Astrocyte (in vitro differentiated cells and primary cell): ENCODE measurements around the gene TGFB2. TPM values are rescaled to one million over a fixed set of nuclear protein-coding genes. Genes with fewer than 3 reads are reported as not detected.
A peak's percentile ranks its signal among the peaks of the same experiment; 100 is the strongest.

Experiments
- DNase-seq: peaks from one replicate; pipeline ENCODE4 v3.0.0-alpha.2; 2010; ENCODE audit warnings: low read depth
- FAIRE-seq: peaks from 2 replicates; lab custom pipeline; 2011; peaks lifted over from hg19 to GRCh38; lab: Jason Lieb, UNC
- H2AFZ ChIP-seq: 2 replicates; pipeline ENCODE4 v1.6.0; 2012; ENCODE audit warnings: low read depth, low read length, inconsistent platforms
- H3K27ac ChIP-seq: 2 replicates; pipeline ENCODE4 v1.5.1; 2011; ENCODE audit warnings: low read depth, low read length, inconsistent platforms
- H3K27me3 ChIP-seq: 2 replicates; pipeline ENCODE4 v1.6.0; 2011; ENCODE audit warnings: low read length, inconsistent platforms; ENCODE audit not compliant: insufficient read depth
- H3K36me3 ChIP-seq: 2 replicates; pipeline ENCODE4 v1.5.1; 2011; ENCODE audit warnings: low read length, inconsistent platforms; ENCODE audit not compliant: insufficient read depth
- H3K4me1 ChIP-seq: 2 replicates; pipeline ENCODE4 v1.5.1; 2011; ENCODE audit warnings: low read length, inconsistent platforms; ENCODE audit not compliant: insufficient read depth
- H3K4me2 ChIP-seq: 2 replicates; pipeline ENCODE4 v1.6.0; 2012; ENCODE audit warnings: low read length, inconsistent platforms
- H3K4me3 ChIP-seq: 2 replicates; pipeline ENCODE4 v1.5.1; 2011; ENCODE audit warnings: low read depth, mild to moderate bottlenecking, low read length, inconsistent platforms; ENCODE audit not compliant: insufficient read depth
- H3K79me2 ChIP-seq: 2 replicates; pipeline ENCODE4 v1.6.0; 2012; ENCODE audit warnings: mild to moderate bottlenecking, low read length, inconsistent platforms; ENCODE audit not compliant: insufficient read depth
- H3K9ac ChIP-seq: 2 replicates; pipeline ENCODE4 v1.6.0; 2012; ENCODE audit warnings: mild to moderate bottlenecking, low read length, inconsistent platforms
- H3K9me3 ChIP-seq: 2 replicates; pipeline ENCODE4 v1.5.1; 2012; ENCODE audit warnings: low read depth, mild to moderate bottlenecking, low read length, inconsistent platforms; ENCODE audit not compliant: insufficient read depth
- H4K20me1 ChIP-seq: 2 replicates; pipeline ENCODE4 v1.6.0; 2012; ENCODE audit warnings: low read length, inconsistent platforms; ENCODE audit not compliant: insufficient read depth
- H3K27ac Mint-ChIP-seq: one replicate; pipeline ENCODE4 v1.8.0; 2021; ENCODE audit warnings: mild to moderate bottlenecking, mixed read lengths; ENCODE audit not compliant: unreplicated experiment
- H3K27me3 Mint-ChIP-seq: one replicate; pipeline ENCODE4 v1.8.0; 2021; ENCODE audit warnings: low read depth, mixed read lengths; ENCODE audit not compliant: unreplicated experiment
- H3K36me3 Mint-ChIP-seq: one replicate; pipeline ENCODE4 v1.8.0; 2021; ENCODE audit warnings: low read depth, mixed read lengths; ENCODE audit not compliant: unreplicated experiment
- H3K4me1 Mint-ChIP-seq: one replicate; pipeline ENCODE4 v1.8.0; 2021; ENCODE audit warnings: low read depth, mixed read lengths; ENCODE audit not compliant: unreplicated experiment
- H3K4me3 Mint-ChIP-seq: one replicate; pipeline ENCODE4 v1.8.0; 2021; ENCODE audit warnings: mild to moderate bottlenecking, moderate library complexity, mixed read lengths; ENCODE audit not compliant: unreplicated experiment
- H3K9me3 Mint-ChIP-seq: one replicate; pipeline ENCODE4 v1.8.0; 2021; ENCODE audit warnings: mild to moderate bottlenecking, mixed read lengths; ENCODE audit not compliant: unreplicated experiment
- EZH2 ChIP-seq: IDR thresholded peaks from 2 replicates; pipeline ENCODE4 v1.6.1; 2012; ENCODE audit warnings: mild to moderate bottlenecking, low read length, inconsistent platforms; ENCODE audit not compliant: insufficient read depth
- total RNA-seq: library from RNA; stranded (reverse); gene quantifications from 2 replicates; pipeline ENCODE4 v1.2.1, GENCODE V29; 2021
- TF ChIP-seq, protein P1 (sequence below): IDR thresholded peaks from 2 replicates; pipeline ENCODE4 v1.5.1; 2011; ENCODE audit warnings: low read depth, mild to moderate bottlenecking, inconsistent platforms, low read length, moderate library complexity; ENCODE audit not compliant: insufficient read depth

Gene TGFB2
- total RNA-seq, 1 donor from 2014 or later = 330 TPM

GRCh38 chr1:218361298-218362065 is 16.3 kb downstream of the TGFB2 start:
- Histone ChIP-seq H3K9ac (no peak overlapping the region), H2AFZ (no peak overlapping the region), H3K4me3 (no peak overlapping the region), H3K9me3 (no peaks in the 10 kb centered on the region), H3K27me3 (no peaks in the 10 kb centered on the region), H4K20me1 (peaks cover 85% of the 10 kb centered on the region), H3K4me2 (no peak overlapping the region), H3K36me3 (peaks cover 10% of the 10 kb centered on the region), H3K27ac (no peak overlapping the region), H3K79me2 (peaks cover 98% of the 10 kb centered on the region), H3K4me1 (peaks cover 43% of the 10 kb centered on the region)
- no peak for DNase-seq
- Mint-ChIP-seq H3K4me1 (peaks cover 84% of the 10 kb centered on the region), H3K4me3 (no peak overlapping the region), H3K36me3 (peaks cover 19% of the 10 kb centered on the region), H3K27ac (peak overlapping the region; percentile 70), H3K27me3 (no peaks in the 10 kb centered on the region), H3K9me3 (no peaks in the 10 kb centered on the region)
- no peak for TF ChIP-seq EZH2
- TF ChIP-seq, protein P1, sequence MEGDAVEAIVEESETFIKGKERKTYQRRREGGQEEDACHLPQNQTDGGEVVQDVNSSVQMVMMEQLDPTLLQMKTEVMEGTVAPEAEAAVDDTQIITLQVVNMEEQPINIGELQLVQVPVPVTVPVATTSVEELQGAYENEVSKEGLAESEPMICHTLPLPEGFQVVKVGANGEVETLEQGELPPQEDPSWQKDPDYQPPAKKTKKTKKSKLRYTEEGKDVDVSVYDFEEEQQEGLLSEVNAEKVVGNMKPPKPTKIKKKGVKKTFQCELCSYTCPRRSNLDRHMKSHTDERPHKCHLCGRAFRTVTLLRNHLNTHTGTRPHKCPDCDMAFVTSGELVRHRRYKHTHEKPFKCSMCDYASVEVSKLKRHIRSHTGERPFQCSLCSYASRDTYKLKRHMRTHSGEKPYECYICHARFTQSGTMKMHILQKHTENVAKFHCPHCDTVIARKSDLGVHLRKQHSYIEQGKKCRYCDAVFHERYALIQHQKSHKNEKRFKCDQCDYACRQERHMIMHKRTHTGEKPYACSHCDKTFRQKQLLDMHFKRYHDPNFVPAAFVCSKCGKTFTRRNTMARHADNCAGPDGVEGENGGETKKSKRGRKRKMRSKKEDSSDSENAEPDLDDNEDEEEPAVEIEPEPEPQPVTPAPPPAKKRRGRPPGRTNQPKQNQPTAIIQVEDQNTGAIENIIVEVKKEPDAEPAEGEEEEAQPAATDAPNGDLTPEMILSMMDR = peak; percentile 58
- no peak for FAIRE-seq

DNA sequence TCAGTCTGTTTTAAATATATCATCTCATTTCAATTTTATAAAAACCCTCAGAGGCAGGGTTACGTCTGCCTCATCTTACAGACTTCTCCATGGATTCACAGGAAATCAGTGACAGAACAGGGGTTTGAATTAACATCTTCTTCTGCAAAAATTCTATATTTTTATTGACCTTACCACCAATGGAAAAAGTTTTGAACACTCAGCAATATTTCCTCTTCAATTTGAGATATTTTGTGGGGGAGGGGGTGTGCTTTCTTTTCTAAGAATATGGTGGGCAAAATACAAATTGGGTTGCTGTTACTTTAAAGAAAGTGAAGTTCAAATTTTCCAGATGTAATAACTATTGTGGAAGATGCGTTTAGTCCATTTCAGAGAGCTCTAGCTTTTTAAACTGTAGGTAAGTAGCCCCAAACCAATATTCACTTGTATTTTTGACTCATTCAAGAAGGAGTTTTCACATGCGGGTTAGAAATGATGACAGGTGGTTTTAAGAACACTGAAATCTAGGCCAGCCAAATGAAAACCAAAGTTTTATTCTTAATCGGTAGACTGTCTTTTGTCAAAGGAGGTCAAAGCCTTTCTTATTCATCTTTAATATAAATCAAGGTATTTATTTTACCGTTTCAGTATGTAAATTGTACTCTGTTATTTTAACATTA is 17.4 kb downstream of the TGFB2 start:
- H3K4me1 ChIP-seq = peaks cover 46% of the 10 kb centered on the region
- H3K79me2 ChIP-seq = peaks cover 100% of the 10 kb centered on the region
- H3K4me2 ChIP-seq = no peak overlapping the region
- H3K27ac ChIP-seq = no peak overlapping the region
- TF ChIP-seq EZH2 = no peak
- TF ChIP-seq, protein P1 = no peak
- peaks cover 10% of the 10 kb centered on the region for H3K36me3 ChIP-seq
- H3K4me3 ChIP-seq = no peak overlapping the region
- H3K36me3 Mint-ChIP-seq = peaks cover 20% of the 10 kb centered on the region
- no peak overlapping the region for H2AFZ ChIP-seq
- H3K9me3 ChIP-seq = no peaks in the 10 kb centered on the region
- peaks cover 84% of the 10 kb centered on the region for H3K4me1 Mint-ChIP-seq
- peak overlapping the region; percentile 40 for H3K4me3 Mint-ChIP-seq
- no peak for FAIRE-seq
- H3K9me3 Mint-ChIP-seq = no peaks in the 10 kb centered on the region
- H3K9ac ChIP-seq = no peak overlapping the region
- no peaks in the 10 kb centered on the region for H3K27me3 ChIP-seq
- H3K27me3 Mint-ChIP-seq = no peaks in the 10 kb centered on the region
- peaks cover 78% of the 10 kb centered on the region for H4K20me1 ChIP-seq
- no peak overlapping the region for H3K27ac Mint-ChIP-seq
- no peak for DNase-seq
